Purkinje cell (primary cell): Measurements from ENCODE around the gene CERS6. TPM values are rescaled to one million over a fixed set of nuclear protein-coding genes. Genes with fewer than 3 reads are reported as not detected.

ENCODE experiments used
- polyA plus RNA-seq: library from polyadenylated mRNA; unstranded; fragments of >200 nt; fragmentation: Nextera tagmentation; gene quantifications from 2 replicates; pipeline ENCODE4 v1.2.1, GENCODE V29; 2014

Gene CERS6, protein sequence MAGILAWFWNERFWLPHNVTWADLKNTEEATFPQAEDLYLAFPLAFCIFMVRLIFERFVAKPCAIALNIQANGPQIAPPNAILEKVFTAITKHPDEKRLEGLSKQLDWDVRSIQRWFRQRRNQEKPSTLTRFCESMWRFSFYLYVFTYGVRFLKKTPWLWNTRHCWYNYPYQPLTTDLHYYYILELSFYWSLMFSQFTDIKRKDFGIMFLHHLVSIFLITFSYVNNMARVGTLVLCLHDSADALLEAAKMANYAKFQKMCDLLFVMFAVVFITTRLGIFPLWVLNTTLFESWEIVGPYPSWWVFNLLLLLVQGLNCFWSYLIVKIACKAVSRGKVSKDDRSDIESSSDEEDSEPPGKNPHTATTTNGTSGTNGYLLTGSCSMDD
- polyA plus RNA-seq = 29.3 and 34.6 TPM in 2 replicates

DNA sequence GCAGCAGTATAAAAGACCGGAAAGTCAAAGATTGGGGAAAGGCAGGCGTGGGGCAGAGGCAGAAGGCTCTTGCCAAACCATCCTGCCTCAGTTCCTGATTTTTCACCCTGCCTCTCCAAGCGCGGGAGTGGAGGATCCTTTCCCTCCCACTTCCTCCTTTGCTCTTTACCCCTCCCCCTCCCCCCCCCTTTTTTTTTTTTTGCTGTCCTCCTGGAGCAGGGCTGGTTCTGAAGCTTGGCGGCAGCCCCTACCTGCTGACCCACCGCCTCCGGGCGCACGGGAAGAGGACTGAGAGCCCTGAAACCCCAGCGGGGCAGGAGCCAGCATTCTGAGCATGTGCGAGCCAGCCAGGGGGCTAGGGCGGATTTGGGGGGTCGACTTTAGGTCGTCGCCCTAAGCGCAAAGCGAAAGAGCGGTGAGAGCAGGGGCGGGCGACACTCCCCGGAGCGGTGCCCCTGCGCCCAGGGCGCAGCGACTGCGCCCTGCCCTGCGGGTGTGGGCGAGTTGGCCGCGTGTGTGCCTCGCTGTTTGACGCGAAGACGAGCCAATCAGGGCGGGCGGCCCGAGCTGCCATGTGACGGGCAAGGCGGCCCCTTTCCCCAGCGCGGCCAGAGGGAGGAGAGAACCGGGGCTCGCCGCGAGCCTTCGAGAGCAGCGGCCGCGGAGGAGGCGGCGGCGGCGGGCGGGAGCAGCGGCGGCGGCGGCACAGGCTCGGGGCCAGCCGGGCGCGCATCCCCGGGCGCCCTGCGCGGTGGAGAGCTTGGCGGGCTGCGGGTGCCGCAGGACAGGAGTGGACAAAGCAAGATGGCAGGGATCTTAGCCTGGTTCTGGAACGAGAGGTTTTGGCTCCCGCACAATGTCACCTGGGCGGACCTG is at the start of gene CERS6:
Gene CERS6 (plus strand): TSS at position 628 of the 876 bp plus-strand sequence. CDS start 177 bp downstream, at position 805.

DNA sequence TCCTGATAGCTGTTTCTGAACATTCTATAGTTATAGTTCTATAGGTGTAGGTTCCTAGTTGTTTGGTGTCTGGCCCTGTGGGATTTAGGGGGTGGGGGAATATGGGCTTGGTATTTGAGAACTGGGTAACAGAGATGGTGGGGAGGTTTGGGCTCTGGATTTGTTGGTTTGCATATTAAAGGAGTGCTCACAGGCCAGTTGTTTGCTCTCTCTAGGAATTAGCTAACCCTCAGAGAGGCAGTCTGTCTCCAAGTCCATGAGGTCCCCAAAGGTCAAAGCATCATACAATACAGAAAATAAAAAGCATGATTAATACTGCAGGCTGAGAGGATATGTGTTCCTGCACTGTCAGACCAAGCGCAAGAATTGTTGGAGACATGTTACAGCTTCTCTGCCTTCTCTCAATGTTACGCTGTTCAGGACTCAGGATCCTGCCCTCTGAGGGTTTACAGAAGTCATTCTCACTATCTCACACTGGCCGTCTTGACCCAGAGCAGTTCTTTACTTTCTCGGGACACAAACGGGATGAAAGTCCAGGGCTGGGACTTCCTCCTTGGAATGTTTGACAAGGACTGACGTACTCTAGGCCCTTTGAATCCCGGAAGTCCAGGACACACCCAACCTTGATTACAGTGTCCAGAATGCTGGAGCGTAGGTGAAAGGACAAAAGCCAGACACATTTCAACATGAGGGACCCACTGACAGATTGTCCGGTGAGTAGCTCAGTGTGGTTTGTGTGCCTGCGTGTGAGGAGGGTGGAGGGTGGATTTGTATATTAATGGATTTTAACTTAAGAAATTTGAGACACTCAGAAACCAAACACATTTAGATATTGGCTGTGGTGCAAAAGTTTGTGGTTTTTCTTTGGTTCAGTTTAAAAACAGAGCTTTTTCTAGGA is 346.1 kb downstream of the CERS6 start, which contains the start of gene NOSTRIN:
Gene NOSTRIN (plus strand): TSS at position 677 of the 898 bp plus-strand sequence. CDS start 10 bp downstream, at position 687.

Other genes with a start within 250 kb of the CERS6 start
- 67.7 and 99.3 TPM in 2 replicates for gene STK39, start 208.7 kb upstream of the CERS6 start, polyA plus RNA-seq